Activated CD4-positive, alpha-beta T cell treated with anti-CD3 and anti-CD28 coated beads, Interleukin-2, amount 50 U/mL, for 4 hours (primary cell): Measurements from ENCODE around the gene TLCD2.
"Not testable (repeated sequence)": the region's sequence is repeated elsewhere in the genome, so short reads cannot be mapped to it uniquely, and the experiment has no call there.

ENCODE experiments used
- DNase-seq, 2 experiments: peaks; one replicate each; pipeline ENCODE4 v3.0.0-alpha.2; 2020

Gene TLCD2

DNA sequence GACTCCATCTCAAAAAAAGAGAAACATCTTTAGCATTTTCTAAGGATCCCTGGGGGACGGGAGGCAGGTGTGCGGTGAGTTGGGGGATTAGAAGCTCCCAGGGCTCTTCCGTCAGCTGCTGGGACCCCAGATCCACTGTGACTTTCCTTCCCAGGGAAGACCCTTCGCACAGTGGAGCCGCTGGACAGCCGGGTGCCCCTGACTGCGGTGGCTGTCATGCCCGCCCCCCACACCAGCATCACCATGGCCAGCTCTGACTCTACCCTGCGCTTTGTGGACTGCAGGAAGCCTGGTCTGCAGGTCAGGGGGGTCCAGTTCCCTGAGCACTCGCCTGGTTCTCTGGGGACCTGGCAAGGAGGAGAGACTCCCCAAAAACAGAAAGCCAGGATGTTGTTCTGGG is 25.2 kb upstream of the TLCD2 start:
- DNase-seq, result no peak

DNA sequence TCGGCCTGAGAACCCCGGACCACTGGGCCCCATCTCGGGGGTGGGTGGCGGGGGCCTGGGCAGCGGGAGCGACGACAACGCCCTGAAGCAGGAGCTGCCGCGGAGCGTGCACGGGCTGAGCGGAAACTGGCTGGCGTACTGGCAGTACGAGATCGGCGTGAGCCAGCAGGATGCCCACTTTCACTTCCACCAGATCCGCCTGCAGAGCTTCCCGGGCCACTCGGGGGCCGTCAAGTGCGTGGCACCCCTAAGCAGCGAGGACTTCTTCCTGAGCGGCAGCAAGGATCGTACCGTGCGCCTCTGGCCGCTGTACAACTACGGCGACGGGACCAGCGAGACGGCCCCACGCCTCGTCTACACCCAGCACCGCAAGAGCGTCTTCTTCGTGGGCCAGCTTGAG is 23.6 kb upstream of the TLCD2 start:
- DNase-seq, result no peak

DNA sequence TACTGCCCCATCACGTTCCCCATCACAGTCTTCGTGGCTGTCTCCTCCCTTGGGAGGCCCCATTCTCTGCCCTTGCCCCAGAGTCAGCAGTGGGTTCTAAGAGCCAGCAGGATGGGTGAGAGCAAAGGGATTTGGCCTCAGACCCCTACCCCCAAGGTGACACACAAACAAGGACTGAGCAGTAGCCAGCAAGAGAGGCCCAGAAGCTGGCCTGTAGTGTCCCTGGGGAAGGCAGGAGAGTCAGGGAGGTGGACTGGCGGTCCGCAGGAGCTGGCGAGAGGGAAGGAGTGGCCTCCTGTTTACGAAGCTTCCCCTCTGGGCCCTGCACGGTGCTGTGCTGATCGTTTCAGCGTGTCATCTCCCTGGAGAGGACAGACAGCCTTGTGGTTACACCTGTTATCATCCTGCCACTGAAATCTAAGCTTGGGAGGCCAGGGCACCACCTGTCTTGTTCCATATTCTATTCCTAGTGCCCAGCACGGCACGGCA is 22.7 kb upstream of the TLCD2 start:
- DNase-seq, result no peak

DNA sequence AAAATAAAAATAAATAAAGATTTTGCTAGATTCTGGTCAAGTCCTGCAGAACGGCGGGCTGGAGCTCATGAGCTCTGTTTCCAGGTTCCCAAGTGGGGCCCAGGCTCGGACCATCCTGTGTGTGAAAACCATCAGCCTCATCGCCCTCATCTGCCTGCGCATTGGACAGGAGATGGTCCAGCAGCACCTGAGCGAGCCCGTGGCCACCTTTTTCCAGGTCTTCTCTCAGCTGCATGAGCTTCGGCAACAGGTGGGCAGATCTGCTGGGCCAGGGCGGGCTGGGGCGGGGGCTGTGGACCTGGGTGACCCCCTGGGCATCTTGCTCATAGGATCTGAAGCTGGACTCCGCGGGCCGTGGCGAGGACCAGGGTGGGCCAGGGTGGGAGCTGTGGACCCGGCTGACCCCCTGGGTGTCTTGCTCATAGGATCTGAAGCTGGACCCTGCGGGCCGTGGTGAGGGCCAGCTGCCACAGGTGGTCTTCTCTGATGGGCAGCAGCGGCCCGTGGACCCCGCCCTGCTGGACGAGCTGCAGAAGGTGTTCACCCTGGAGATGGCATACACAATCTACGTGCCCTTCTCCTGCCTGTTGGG is 22.2 kb upstream of the TLCD2 start:
- DNase-seq, result no peak

DNA sequence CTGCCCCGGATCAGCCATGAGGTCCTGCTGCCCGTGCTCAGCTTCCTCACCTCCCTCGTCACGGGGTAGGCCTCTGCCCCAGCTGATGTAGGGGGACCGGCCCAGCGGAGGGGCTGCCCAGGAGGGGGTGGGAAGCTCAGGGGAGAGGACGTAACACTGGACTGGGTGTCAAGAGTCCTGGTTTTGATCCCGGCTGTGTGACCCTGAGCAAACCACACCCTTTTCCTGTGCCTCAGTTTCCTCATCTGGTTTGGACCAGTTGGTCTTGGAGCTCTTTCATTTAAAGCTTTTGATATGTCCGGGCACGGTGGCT is 21.0 kb upstream of the TLCD2 start:
- DNase-seq, result no peak

DNA sequence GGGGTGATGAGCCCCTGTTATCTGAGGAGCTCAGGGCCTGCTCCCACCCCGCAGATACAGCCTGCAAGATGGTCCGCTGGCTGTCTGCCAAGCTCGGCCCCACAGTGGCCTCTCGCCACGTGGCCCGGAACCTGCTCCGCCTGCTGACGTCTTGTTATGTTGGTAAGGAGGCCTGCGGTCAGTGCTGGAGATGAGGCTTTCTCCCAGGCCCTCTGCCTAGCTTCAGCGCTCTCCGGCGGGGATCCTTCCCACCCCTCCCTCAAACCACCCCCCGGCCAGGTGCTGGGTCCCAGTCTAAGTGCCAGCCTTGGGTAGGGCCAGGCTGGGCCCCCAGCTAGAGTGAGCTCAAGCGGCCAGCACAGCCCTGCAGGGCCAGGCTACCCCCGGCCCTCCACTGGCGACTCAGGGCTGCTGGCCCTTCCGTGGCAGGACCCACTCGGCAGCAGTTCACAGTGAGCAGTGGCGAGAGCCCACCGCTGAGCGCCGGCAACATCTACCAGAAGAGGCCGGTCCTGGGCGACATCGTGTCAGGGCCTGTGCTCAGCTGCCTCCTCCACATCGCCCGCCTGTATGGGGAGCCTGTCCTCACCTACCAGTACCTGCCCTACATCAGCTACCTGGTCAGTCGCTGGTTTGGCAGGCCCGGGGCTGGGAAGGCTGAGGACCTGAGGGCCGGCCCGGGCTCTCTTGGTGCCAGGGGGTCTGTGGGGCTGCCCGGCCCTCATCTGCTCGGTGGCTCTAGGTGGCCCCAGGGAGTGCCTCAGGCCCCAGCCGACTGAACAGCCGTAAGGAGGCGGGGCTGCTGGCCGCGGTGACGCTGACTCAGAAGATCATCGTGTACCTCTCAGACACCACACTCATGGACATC is 20.4 kb upstream of the TLCD2 start:
- no peak for DNase-seq

DNA sequence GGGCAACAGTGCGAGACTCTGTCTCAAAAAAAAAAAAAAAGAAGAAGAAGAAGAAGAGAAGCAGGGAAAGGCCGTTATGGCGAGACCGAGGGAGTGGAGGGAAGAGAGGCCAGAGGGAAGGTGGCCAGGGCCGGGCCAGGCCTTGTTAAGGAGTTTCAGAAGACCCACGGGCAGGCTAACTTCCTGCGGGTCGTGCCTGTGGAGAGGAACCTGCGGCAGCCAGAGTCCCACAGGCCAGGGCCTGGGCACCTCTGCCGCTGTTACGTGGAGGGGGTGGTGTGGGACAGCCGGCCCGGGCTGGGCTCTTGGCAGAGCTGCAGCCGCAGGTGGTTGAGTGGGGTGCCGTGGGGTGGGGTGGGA is 19.8 kb upstream of the TLCD2 start:
- no peak for DNase-seq

DNA sequence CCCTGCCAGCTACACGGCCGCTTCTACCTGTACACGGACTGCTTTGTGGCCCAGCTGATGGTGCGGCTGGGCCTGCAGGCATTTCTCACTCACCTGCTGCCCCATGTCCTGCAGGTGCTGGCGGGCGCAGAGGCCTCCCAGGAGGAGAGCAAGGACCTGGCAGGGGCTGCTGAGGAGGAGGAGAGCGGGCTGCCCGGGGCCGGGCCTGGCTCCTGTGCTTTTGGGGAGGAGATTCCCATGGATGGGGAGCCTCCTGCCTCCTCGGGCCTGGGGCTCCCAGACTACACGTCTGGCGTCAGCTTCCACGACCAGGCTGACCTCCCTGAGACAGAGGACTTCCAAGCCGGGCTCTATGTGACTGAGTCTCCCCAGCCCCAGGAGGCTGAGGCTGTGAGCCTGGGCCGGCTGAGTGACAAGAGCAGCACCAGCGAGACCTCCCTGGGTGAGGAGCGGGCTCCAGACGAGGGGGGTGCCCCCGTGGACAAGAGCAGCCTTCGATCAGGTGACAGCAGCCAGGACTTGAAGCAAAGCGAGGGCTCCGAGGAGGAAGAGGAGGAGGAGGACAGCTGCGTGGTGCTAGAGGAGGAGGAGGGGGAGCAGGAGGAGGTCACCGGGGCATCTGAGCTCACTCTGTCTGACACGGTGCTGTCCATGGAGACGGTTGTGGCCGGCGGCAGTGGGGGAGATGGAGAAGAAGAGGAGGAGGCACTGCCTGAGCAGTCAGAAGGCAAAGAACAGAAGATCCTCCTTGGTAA is 17.9 kb upstream of the TLCD2 start:
- no peak for DNase-seq

DNA sequence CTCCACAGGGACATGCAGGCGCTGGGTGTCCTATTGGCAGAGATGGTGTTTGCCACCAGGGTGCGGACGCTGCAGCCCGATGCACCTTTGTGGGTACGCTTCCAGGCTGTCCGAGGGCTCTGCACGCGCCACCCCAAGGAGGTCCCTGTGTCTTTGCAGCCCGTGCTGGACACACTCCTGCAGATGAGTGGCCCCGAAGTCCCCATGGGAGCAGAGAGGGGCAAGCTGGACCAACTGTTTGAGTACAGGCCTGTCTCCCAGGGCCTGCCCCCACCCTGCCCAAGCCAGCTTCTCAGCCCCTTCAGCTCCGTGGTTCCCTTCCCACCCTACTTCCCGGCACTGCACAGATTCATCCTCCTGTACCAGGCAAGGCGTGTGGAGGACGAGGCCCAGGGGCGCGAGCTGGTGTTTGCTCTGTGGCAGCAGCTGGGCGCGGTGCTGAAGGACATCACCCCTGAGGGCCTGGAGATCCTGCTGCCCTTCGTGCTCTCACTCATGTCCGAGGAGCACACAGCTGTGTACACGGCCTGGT is 17.1 kb upstream of the TLCD2 start:
- no peak for DNase-seq

DNA sequence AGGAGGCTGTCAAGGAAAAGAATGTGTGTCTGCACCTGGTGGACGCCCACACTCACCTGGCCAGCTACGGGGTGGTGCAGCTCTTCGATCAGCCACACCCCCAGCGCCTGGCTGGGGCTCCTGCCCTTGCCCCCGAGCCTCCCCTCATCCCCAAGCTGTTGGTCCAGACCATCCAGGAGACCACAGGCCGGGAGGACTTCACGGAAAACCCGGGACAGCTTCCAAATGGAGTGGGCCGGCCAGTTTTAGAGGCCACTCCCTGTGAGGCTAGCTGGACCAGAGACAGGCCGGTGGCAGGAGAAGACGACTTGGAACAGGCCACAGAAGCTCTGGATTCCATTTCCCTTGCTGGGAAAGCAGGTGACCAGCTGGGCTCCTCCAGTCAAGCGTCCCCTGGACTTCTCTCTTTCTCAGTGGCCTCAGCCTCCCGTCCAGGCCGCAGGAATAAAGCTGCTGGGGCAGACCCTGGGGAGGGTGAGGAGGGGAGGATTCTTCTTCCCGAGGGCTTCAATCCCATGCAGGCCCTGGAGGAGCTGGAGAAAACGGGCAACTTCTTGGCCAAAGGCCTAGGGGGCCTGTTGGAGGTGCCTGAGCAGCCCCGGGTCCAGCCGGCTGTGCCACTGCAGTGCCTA is 16.6 kb upstream of the TLCD2 start:
- no peak for DNase-seq

DNA sequence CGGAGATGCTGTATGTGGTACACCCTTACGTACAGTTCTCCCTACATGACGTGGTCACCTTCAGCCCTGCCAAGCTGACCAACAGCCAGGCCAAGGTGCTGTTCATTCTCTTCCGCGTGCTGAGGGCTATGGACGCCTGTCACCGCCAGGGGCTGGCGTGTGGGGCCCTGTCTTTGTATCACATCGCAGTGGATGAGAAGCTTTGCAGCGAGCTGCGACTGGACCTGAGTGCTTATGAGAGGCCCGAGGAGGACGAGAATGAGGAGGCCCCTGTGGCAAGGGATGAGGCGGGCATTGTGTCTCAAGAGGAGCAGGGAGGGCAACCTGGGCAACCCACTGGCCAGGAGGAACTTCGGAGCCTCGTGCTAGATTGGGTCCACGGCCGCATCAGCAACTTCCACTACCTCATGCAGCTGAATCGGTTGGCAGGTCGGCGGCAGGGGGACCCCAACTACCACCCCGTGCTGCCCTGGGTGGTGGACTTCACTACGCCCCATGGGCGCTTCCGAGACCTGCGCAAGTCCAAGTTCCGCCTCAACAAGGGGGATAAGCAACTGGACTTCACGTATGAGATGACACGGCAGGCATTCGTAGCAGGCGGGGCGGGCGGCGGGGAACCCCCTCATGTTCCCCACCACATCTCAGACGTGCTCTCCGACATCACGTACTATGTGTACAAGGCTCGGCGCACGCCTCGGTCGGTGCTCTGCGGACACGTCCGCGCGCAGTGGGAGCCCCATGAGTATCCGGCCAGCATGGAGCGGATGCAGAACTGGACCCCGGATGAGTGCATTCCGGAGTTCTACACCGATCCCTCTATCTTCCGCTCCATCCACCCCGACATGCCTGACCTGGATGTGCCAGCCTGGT is 15.7 kb upstream of the TLCD2 start:
- no peak for DNase-seq

DNA sequence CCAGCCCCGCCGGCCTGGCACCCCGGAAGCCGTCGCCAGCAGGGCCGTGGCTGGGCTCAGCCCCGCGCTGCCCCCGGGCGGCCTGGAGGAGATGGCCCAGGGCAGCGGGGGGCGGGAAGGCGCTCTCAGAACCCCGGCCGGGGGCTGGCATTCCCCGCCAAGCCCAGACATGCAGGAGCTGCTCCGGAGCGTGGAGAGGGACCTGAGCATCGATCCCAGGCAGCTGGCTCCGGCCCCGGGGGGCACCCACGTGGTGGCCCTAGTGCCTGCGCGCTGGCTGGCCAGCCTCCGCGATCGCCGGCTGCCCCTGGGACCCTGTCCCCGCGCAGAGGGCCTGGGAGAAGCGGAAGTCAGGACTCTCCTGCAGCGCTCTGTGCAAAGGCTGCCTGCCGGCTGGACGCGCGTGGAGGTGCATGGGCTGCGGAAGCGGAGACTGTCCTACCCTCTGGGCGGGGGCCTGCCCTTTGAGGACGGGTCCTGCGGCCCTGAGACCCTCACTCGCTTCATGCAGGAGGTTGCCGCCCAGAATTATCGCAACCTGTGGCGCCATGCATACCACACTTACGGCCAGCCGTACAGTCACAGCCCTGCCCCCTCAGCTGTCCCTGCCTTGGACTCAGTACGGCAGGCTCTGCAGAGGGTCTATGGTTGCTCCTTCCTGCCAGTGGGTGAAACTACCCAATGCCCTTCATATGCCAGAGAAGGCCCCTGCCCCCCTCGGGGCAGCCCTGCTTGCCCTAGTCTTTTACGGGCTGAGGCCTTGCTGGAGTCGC is 14.9 kb upstream of the TLCD2 start:
- DNase-seq, result no peak

DNA sequence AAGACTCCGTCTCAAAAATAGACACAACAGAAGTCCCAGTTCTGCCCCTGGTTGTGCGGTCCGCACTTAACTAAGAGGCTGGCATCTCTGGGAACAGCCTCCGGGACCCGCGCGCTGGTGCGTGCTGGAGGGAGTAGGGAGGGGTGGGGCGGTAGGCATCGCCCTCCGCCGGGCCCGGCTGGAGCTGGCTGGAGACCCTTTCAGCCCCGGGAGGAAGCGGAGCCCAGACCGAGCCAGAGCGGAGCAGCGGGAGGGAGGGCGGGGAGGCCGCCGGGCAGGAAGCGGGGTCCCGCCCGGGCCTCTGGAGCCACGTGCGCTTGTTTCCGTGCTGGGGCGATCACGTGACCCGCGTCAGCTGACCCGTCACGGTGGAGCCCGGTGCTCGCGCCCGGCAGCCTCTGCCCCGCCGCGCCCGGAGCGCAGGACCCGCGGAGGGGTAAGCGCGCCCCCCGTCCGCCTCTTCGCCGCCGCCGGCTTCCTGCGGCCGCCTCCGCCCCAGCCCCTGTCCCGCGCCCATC is 14.2 kb upstream of the TLCD2 start, which contains the start of gene WDR81:
Gene WDR81 (plus strand): TSS at position 354 of the 518 bp plus-strand sequence. CDS start 256 bp downstream, outside the sequence.
- peak; percentile 77 to 80 for DNase-seq

DNA sequence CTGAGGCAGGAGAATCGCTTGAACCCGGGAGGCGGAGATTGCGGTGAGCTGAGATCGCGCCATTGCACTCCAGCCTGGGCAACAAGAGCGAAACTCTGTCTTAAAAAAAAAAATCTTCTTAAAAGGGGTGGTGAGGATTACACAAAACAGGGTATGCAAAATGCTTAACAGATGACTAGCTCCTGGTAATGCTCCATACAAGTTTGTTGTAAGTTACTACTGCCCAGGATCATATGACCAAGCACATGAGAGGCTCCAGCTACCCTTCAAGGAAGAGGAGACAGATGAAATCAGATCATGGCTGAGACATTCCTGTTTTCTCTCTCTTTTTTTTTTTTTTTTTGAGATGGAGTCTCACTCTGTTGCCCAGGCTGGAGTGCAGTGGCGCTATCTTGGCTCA is 11.8 kb upstream of the TLCD2 start:
- DNase-seq, result not testable (repeated sequence)

DNA sequence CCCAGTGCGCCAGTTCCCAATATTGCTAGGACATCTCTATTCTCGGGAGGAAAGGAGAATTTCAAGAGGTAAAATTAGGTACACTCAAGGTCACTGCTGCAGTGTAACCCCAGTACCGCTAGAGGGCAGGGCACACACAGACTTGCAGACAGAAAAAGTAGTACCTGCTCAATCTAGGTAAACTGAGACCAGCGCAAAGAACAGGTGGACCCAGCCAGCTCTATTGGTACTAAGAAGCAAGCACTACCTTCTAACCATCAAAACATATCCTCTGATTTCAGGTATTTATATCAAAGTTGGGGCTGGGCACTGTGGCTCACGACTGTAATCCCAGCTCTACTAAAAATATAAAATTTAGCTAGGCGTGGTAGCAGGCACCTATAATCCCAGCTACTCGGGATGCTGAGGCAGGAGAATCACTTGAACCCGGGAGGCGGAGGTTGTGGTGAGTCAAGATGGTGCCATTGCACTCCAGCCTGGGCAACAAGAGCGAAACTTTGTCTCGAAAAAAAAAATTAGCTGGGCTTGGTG is 10.7 kb upstream of the TLCD2 start:
- DNase-seq, result peak; percentile 60 to 64

DNA sequence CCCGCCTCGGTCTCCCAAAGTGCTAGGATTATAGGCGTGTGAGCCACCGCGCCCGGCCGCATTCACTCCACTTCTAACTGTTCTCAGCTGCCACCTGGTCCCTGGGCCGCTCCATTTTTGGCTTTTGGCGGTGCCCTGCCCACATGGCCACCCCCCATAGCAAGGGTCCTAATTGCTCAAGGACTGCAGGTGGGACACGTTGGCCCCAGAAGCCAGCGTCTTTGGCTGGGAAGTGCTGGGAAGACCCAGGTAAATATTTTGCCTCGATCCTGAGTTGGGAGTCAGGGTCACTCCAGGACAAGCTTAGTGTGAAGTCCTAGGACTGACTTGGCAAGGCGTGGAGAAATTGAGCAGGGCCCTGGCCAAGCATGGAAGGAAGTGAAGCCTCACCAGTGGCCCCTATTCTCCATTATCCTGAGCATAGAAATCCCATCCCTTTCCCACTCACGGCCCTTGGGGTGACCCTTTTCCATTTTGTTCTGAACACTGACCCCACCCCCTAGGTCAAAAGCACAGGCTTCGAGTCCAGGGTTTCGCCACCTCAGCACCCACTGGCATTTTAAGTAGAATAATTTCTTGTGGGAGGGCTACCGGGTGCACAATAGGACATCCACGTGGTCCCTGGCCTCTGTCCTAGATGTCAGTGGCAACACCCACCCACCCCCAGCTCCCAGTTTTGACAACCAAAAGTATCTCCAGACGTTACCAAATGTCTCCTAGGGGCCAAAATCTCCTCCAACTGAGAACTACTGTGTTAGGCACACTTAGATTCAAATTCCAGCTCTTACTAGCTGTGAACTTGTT is 8.4 kb upstream of the TLCD2 start:
- no peak for DNase-seq

DNA sequence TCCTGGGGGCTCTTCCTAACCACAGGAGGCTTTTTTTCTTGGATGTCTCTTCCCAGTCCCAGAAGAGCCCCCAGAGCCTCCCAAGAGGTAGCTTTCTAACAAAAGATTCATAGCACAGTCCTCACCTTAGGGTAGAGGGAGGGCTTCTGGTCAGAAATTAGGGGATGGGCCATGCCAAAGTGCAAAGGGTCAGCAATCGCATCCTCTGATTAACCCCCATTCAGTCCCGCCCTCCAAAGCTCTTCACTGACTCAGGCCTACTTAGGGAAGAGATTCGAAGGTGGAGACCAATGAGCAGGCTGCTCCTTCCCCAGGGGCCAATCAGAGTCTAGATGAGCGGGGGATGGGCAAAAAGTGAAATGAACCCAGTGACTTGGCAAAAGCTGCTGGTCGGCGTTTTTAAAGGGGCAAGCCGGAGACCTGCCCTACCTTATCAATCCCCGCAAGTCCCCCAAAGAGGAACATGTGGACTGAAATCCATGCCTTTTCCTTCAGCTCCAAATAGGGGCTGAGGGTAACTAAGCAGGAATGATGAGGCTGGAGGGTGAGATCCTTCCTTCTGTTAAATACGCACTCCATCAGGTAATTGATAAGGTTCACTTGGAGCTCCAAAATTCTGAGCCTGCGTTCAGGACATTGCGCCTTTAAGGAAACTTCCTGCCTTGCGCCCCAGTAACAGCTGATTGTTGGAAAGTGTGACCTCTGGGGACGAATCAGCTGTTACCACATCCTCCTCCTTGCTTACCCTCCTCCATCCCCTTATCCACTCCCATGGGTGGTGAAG is 6.9 kb upstream of the TLCD2 start:
- DNase-seq, result peak; percentile 72 to 77

DNA sequence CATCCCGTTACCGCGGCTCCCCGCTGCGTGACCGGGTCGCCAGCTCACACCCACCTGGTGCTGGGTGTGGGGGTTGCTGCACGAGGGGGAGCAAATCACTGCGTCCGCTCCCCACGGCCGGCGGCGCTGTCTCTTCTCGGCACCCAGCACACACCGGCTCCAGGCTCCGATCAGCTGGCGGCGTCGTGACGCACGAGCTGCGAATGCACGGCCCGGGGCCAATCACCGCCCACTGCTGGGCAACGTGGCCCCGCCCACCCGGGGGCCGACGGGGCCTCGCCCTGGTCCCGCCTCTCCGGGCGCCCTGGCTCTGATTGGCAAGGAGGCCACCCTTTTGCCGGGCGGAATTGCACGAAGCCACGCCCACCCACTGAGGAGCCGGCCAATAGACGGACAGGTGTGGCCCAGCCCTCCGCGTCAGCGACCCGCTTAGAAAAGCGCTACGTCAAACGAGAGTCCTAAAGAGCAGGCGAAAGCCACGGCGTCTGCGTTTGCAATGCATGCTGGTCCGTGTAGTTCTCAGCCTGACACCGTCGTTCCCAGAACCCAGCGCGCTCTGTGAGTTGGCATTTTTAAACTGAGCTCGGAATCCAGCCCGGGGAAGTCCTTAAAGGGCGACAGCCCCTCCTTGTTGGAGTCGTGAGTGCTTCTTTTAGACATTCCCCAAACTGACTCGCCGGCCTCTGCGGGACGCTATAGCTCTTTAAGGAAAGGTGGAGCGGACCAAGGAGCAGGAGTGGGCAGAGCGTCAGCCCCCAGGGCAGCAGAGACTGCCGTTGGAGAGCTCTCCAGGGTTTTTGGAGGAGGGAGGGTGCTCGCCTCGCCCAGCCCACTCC is 6.1 kb upstream of the TLCD2 start:
- DNase-seq, result peak; percentile 100
